ENCODE results near the gene NAA10.

Gene NAA10

GRCh38 chrX:153902385-153902784, 32.5 kb downstream of the NAA10 start:
- no peak for DNase-seq (ENCODE audit: low spot score)
- in situ Hi-C loops (cut with MboI; ENCODE audit: low pct_unique_long_range_greater_than_20kb, low sequenced_read_pairs, unreplicated experiment): no loop called here

GRCh38 chrX:153901753-153902140, 33.1 kb downstream of the NAA10 start:
- no peak for DNase-seq (ENCODE audit: low spot score)
- in situ Hi-C loops (cut with MboI; ENCODE audit: low pct_unique_long_range_greater_than_20kb, low sequenced_read_pairs, unreplicated experiment): no loop called here
- TF ChIP-seq CTCF (IDR thresholded peaks at IDR 0.05; ENCODE audit: extremely low read depth, insufficient read depth, missing control alignments): no peak

More at GRCh38 chrX:153902385-153902784, 32.5 kb downstream of the NAA10 start:
- TF ChIP-seq CTCF (IDR thresholded peaks at IDR 0.05; ENCODE audit: extremely low read depth, insufficient read depth, missing control alignments): no peak

- TF ChIP-seq CTCF (IDR thresholded peaks at IDR 0.05; ENCODE audit: extremely low read depth, insufficient read depth, missing control alignments): no peak
- in situ Hi-C loops (cut with MboI; ENCODE audit: low pct_unique_long_range_greater_than_20kb, low sequenced_read_pairs, unreplicated experiment): no loop called here
These were observed 33.7 kb downstream of the NAA10 start for GRCh38 chrX:153900831-153901752.

GRCh38 chrX:153897899-153898298, 36.9 kb downstream of the NAA10 start:
- in situ Hi-C loops (cut with MboI; ENCODE audit: low pct_unique_long_range_greater_than_20kb, low sequenced_read_pairs, unreplicated experiment): no loop called here

More at GRCh38 chrX:153900831-153901752, 33.7 kb downstream of the NAA10 start:
- DNase-seq (ENCODE audit: low spot score): peak; percentile 87

GRCh38 chrX:153889123-153889522, 45.7 kb downstream of the NAA10 start:
- in situ Hi-C loops (cut with MboI; ENCODE audit: low pct_unique_long_range_greater_than_20kb, low sequenced_read_pairs, unreplicated experiment): no loop called here
- no peak for TF ChIP-seq CTCF (IDR thresholded peaks at IDR 0.05; ENCODE audit: extremely low read depth, insufficient read depth, missing control alignments)
- DNase-seq (ENCODE audit: low spot score): no peak

More at GRCh38 chrX:153897899-153898298, 36.9 kb downstream of the NAA10 start:
- DNase-seq (ENCODE audit: low spot score): no peak
- TF ChIP-seq CTCF (IDR thresholded peaks at IDR 0.05; ENCODE audit: extremely low read depth, insufficient read depth, missing control alignments): no peak

- no peak for TF ChIP-seq CTCF (IDR thresholded peaks at IDR 0.05; ENCODE audit: extremely low read depth, insufficient read depth, missing control alignments)
- in situ Hi-C loops (cut with MboI; ENCODE audit: low pct_unique_long_range_greater_than_20kb, low sequenced_read_pairs, unreplicated experiment): no loop called here
- no peak for DNase-seq (ENCODE audit: low spot score)
These were observed 46.5 kb downstream of the NAA10 start for GRCh38 chrX:153888344-153888743.
